ENCODE measurements around the gene PTPRB. TPM values are rescaled to one million over a fixed set of nuclear protein-coding genes. Genes with fewer than 3 reads are reported as not detected.

Gene PTPRB
- total RNA-seq, 2 donors from 2014 or later: 17.3 to 27.7 TPM

GRCh38 chr12:70584332-70584731, 52.9 kb downstream of the PTPRB start:
- Histone ChIP-seq H3K27me3 (no peaks in the 10 kb centered on the region), H3K9me3 (no peaks in the 10 kb centered on the region), H3K36me3 (no peaks in the 10 kb centered on the region), H3K27ac (no peak overlapping the region), H3K4me1 (no peaks in the 10 kb centered on the region), H3K4me3 (no peak overlapping the region), H3K9ac (ENCODE audit: low read depth in 2 of 2, low read length in 2 of 2) (no peak overlapping the region)
- DNase-seq: no peak
- no peak for TF ChIP-seq CTCF (IDR thresholded peaks at IDR 0.05)
- intact Hi-C loops (cut with DNase I): no loop called here

GRCh38 chr12:70583251-70583650, 54.0 kb downstream of the PTPRB start:
- H3K27ac ChIP-seq: no peak overlapping the region
- no peaks in the 10 kb centered on the region for H3K4me1 ChIP-seq
- no peak for DNase-seq
- no peak for TF ChIP-seq CTCF (IDR thresholded peaks at IDR 0.05)
- intact Hi-C loops (cut with DNase I): no loop called here
- H3K27me3 ChIP-seq: no peaks in the 10 kb centered on the region
- H3K9me3 ChIP-seq: no peaks in the 10 kb centered on the region
- no peak overlapping the region for H3K4me3 ChIP-seq
- H3K36me3 ChIP-seq: no peaks in the 10 kb centered on the region
- no peak overlapping the region for H3K9ac ChIP-seq (ENCODE audit: low read depth in 2 of 2, low read length in 2 of 2)

- Histone ChIP-seq H3K4me3 (no peak overlapping the region), H3K9ac (ENCODE audit: low read depth in 2 of 2, low read length in 2 of 2) (no peak overlapping the region), H3K27ac (no peak overlapping the region), H3K36me3 (no peaks in the 10 kb centered on the region), H3K27me3 (no peaks in the 10 kb centered on the region), H3K4me1 (no peaks in the 10 kb centered on the region), H3K9me3 (no peaks in the 10 kb centered on the region)
- intact Hi-C loops (cut with DNase I): no loop called here
- DNase-seq: no peak
- no peak for TF ChIP-seq CTCF (IDR thresholded peaks at IDR 0.05)
Measured at GRCh38 chr12:70581208-70581607, 56.0 kb downstream of the PTPRB start.

- Histone ChIP-seq H3K27me3 (no peaks in the 10 kb centered on the region), H3K36me3 (no peaks in the 10 kb centered on the region), H3K4me3 (no peak overlapping the region), H3K27ac (no peak overlapping the region), H3K4me1 (no peaks in the 10 kb centered on the region), H3K9me3 (no peaks in the 10 kb centered on the region), H3K9ac (ENCODE audit: low read depth in 2 of 2, low read length in 2 of 2) (no peak overlapping the region)
- DNase-seq: no peak
- no peak for TF ChIP-seq CTCF (IDR thresholded peaks at IDR 0.05)
- intact Hi-C loops (cut with DNase I): loop anchor here (5.0 to 10.0 kb wide), 3 partner anchors 212 to 695 kb away; partner anchors contain the start of gene KCNMB4
Measured at GRCh38 chr12:70577283-70577634, 60.0 kb downstream of the PTPRB start.

GRCh38 chr12:70576341-70577282, 60.6 kb downstream of the PTPRB start:
- intact Hi-C loops (cut with DNase I): loop anchor here (5.0 to 10.0 kb wide), 3 partner anchors 212 to 694 kb away; partner anchors contain the start of gene KCNMB4
- H3K4me3 ChIP-seq: no peak overlapping the region
- no peak for DNase-seq

More at GRCh38 chr12:70576341-70577282, 60.6 kb downstream of the PTPRB start:
- H3K27me3 ChIP-seq: no peaks in the 10 kb centered on the region
- no peak overlapping the region for H3K9ac ChIP-seq (ENCODE audit: low read depth in 2 of 2, low read length in 2 of 2)
- H3K27ac ChIP-seq: no peak overlapping the region
- H3K36me3 ChIP-seq: no peaks in the 10 kb centered on the region
- peak; percentile 77 for TF ChIP-seq CTCF (IDR thresholded peaks at IDR 0.05)
- H3K4me1 ChIP-seq: no peaks in the 10 kb centered on the region
- H3K9me3 ChIP-seq: no peaks in the 10 kb centered on the region

Measured in colonic mucosa (tissue), 4 donors.